Measurements from ENCODE around the gene TULP4. TPM values are rescaled to one million over a fixed set of nuclear protein-coding genes. Genes with fewer than 3 reads are reported as not detected.
"Not testable (repeated sequence)": the region's sequence is repeated elsewhere in the genome, so short reads cannot be mapped to it uniquely, and the experiment has no call there.

The TULP4 gene
- total and polyA plus RNA-seq, 2 of the 8 experiments (the other 6 are each of a cell fraction or from before 2014, with no cell fraction given): 7.7 to 51.6 TPM

GRCh38 chr6:158350731-158351130, 38.5 kb downstream of the TULP4 start:
- H4K5ac ChIP-seq (ENCODE audit: insufficient read length, low read depth, low read length); H3K4me1 ChIP-seq (replicated peaks in 1 of 4; ENCODE audit: control insufficient read depth in 3 of 4, insufficient read depth in 4 of 4, low read length in 3 of 4); H4K8ac ChIP-seq (ENCODE audit: extremely low read depth, insufficient read depth, low read length); H3K27ac ChIP-seq (ENCODE audit: low read depth, low read length); H3K79me1 ChIP-seq (ENCODE audit: low read depth, low read length); H3K56ac ChIP-seq (replicated peaks; ENCODE audit: insufficient read length, low read depth, low read length); H3K9ac ChIP-seq (replicated peaks in 1 of 4; ENCODE audit: extremely low read depth in 1 of 4, low read depth in 3 of 4, low read length in 3 of 4); H3K79me2 ChIP-seq (ENCODE audit: control insufficient read depth in 1 of 2, insufficient read depth in 2 of 2, low read length in 2 of 2); H2BK120ac ChIP-seq (replicated peaks; ENCODE audit: low read depth, low read length); H4K20me1 ChIP-seq (replicated peaks in 1 of 2; ENCODE audit: control insufficient read depth in 1 of 2, insufficient read depth in 2 of 2, low read length in 2 of 2); H2AK5ac ChIP-seq (ENCODE audit: low read depth, low read length); CTCF ChIA-PET (ENCODE audit: partially characterized antibody); H3K4ac ChIP-seq (replicated peaks; ENCODE audit: insufficient read length, low read depth, low read length); H2BK5ac ChIP-seq (ENCODE audit: low read depth, low read length); H2BK20ac ChIP-seq (ENCODE audit: low read length); H3K18ac ChIP-seq (ENCODE audit: extremely low read depth, low read length); FAIRE-seq; H3K23ac ChIP-seq (ENCODE audit: insufficient read length); H3K23me2 ChIP-seq (ENCODE audit: low read depth, low read length); DNase-seq (ENCODE audit: low read depth in 1 of 2, low spot score in 2 of 2); H3K14ac ChIP-seq (ENCODE audit: insufficient read length); H3K27me3 ChIP-seq (replicated peaks in 1 of 4; ENCODE audit: control insufficient read depth in 3 of 4, extremely low read depth in 1 of 4, insufficient read depth in 3 of 4, low read length in 3 of 4); H3K4me3 ChIP-seq (ENCODE audit: extremely low read depth in 1 of 4, insufficient read depth in 2 of 4, low read depth in 3 of 4, low read length in 4 of 4); H2AFZ ChIP-seq (ENCODE audit: low read length); H3K4me2 ChIP-seq (ENCODE audit: insufficient read depth in 1 of 2, low read depth in 2 of 2, low read length in 2 of 2); H4K91ac ChIP-seq (replicated peaks; ENCODE audit: insufficient read length, low read length); H2BK15ac ChIP-seq (ENCODE audit: low read length); H2BK12ac ChIP-seq (ENCODE audit: low read depth, low read length): not testable (repeated sequence)
- Histone ChIP-seq H3K36me3 (ENCODE audit: control insufficient read depth in 2 of 4, insufficient read depth in 4 of 4, low read length in 3 of 4) (peaks cover 0 to 21% (median 2%) of the 10 kb centered on the region in 4 experiments; a peak in 5 of 8 replicates), H3K9me3 (ENCODE audit: insufficient read depth in 2 of 2, low read depth in 1 of 2, low read length in 1 of 2) (peaks cover 25 to 41% of the 10 kb centered on the region in 2 experiments)
- POLR2A ChIA-PET (ENCODE audit: partially characterized antibody): interaction anchor here (1.1 kb wide), 1 partner anchor 11 kb away, joined by 3 read pairs; no protein-coding TSS in a partner anchor
- 96% methylated on average over 7 of the region's 7 CpGs; no CpG with 5 or more reads in 1 of the 2 experiments for WGBS, 2 experiments (ENCODE audit: extremely low coverage in 1 of 2, insufficient coverage in 1 of 2, insufficient read length in 1 of 2, insufficient replicate concordance in 2 of 2, low coverage in 1 of 2, low lambda C conversion rate in 2 of 2, missing lambda C conversion rate in 1 of 2)
